Hepatocyte (in vitro differentiated cells): ENCODE measurements around the gene HPCAL1.

Experiments
- CTCF ChIP-seq: fragments of 200-600 bp; sonication (generic); IDR thresholded peaks from 2 replicates; pipeline ENCODE4 v1.5.1; 2016; ENCODE audit warnings: antibody characterized with exemption, mild to moderate bottlenecking; ENCODE audit not compliant: poor library complexity
- EZH2 ChIP-seq: fragments of 200-600 bp; sonication (generic); IDR thresholded peaks from 2 replicates; pipeline ENCODE4 v1.6.1; 2016; ENCODE audit warnings: antibody characterized with exemption, mild to moderate bottlenecking, borderline replicate concordance

GRCh38 chr2:10408649-10409579, 106.2 kb downstream of the HPCAL1 start:
- TF ChIP-seq EZH2 = no peak
- peak; percentile 97 for TF ChIP-seq CTCF
